ENCODE measurements around the gene AFP. TPM values are rescaled to one million over a fixed set of nuclear protein-coding genes. Genes with fewer than 3 reads are reported as not detected.
"Not testable (repeated sequence)": the region's sequence is repeated elsewhere in the genome, so short reads cannot be mapped to it uniquely, and the experiment has no call there.

The AFP gene
- 0.62 TPM in 1 of 2 replicates, not detected in the other for total RNA-seq (ENCODE audit: low replicate concordance)

DNA sequence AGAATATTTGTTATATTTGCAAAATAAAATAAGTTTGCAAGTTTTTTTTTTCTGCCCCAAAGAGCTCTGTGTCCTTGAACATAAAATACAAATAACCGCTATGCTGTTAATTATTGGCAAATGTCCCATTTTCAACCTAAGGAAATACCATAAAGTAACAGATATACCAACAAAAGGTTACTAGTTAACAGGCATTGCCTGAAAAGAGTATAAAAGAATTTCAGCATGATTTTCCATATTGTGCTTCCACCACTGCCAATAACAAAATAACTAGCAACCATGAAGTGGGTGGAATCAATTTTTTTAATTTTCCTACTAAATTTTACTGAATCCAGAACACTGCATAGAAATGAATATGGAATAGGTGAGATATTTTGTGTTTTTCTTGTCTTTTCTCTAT is at the start of gene AFP:
AFP (plus strand) TSS at position 238 of the 400 bp plus-strand sequence; CDS start at position 280, 42 bp downstream.
- H3K27me3 ChIP-seq: no peaks in the 10 kb centered on the region
- H3K9ac ChIP-seq: no peak within 1 kb of the TSS
- H3F3A ChIP-seq (ENCODE audit: low read depth): no peaks in the 10 kb centered on the region
- TF ChIP-seq EZH2phosphoT487 (IDR thresholded peaks at IDR 0.05) (no peak), CTCF (IDR thresholded peaks at IDR 0.05) (no peak)
- no peak within 1 kb of the TSS for H3K4me3 ChIP-seq
- H3K79me2 ChIP-seq (ENCODE audit: low read depth): no peaks in the 10 kb centered on the region
- no peaks in the 10 kb centered on the region for H4K20me1 ChIP-seq (ENCODE audit: low read depth)
- H3K4me2 ChIP-seq: no peak within 1 kb of the TSS
- no peak within 1 kb of the TSS for H3K27ac Mint-ChIP-seq
- no peak for DNase-seq (ENCODE audit: low spot score)
- H3K9me3 Mint-ChIP-seq: no peaks in the 10 kb centered on the region
- no peaks in the 10 kb centered on the region for H3K36me3 Mint-ChIP-seq
- no peak within 1 kb of the TSS for H3K27ac ChIP-seq
- H3K4me1 Mint-ChIP-seq: no peaks in the 10 kb centered on the region
- no peaks in the 10 kb centered on the region for H3K4me1 ChIP-seq
- no peaks in the 10 kb centered on the region for H3K36me3 ChIP-seq
- no peaks in the 10 kb centered on the region for H3K27me3 Mint-ChIP-seq (ENCODE audit: insufficient read depth, low read depth)
- H3K4me3 Mint-ChIP-seq: no peak within 1 kb of the TSS
- no peaks in the 10 kb centered on the region for H3K9me3 ChIP-seq (ENCODE audit: low read depth)
- H2AFZ ChIP-seq (replicated peaks): no peak within 1 kb of the TSS

GRCh38 chr4:73387552-73387951 is 48.5 kb upstream of the AFP start:
- no peak overlapping the region for H3K27ac Mint-ChIP-seq

DNA sequence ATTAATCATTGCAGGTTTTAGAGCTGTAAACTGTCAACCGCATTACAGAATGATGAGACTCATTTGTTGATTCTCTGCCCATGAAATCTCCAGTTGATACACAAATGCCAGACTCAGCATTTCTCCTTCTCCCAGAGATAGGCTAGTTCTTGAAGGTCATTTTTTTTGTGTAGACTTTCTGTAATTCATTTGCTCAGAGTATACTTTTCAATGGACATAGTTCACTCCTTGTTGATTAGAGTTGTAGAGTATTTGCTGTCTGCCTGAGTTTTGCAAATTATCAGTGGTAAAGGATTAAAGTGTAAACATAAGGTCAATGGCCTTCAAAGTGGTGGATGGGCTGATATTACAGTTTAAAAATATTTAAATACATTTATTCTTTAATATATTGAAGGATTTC is 47.1 kb upstream of the AFP start:
- H3K36me3 Mint-ChIP-seq: peaks cover 2% of the 10 kb centered on the region
- no peak for TF ChIP-seq CTCF (IDR thresholded peaks at IDR 0.05)
- TF ChIP-seq EZH2 (IDR thresholded peaks at IDR 0.05): no peak
- no peak for TF ChIP-seq EZH2phosphoT487 (IDR thresholded peaks at IDR 0.05)
- H3F3A ChIP-seq (ENCODE audit: low read depth): no peaks in the 10 kb centered on the region
- no peak overlapping the region for H2AFZ ChIP-seq (replicated peaks)
- H3K9me3 ChIP-seq (ENCODE audit: low read depth): no peaks in the 10 kb centered on the region
- no peak overlapping the region for H3K9ac ChIP-seq
- no peaks in the 10 kb centered on the region for H4K20me1 ChIP-seq (ENCODE audit: low read depth)
- H3K27ac Mint-ChIP-seq: no peak overlapping the region
- H3K4me3 Mint-ChIP-seq: no peak overlapping the region
- no peaks in the 10 kb centered on the region for H3K79me2 ChIP-seq (ENCODE audit: low read depth)
- no peak for DNase-seq (ENCODE audit: low spot score)
- no peak overlapping the region for H3K4me3 ChIP-seq
- no peak overlapping the region for H3K27ac ChIP-seq
- H3K27me3 Mint-ChIP-seq (ENCODE audit: insufficient read depth, low read depth): no peaks in the 10 kb centered on the region
- no peaks in the 10 kb centered on the region for H3K27me3 ChIP-seq
- H3K4me1 Mint-ChIP-seq: no peaks in the 10 kb centered on the region
- no peaks in the 10 kb centered on the region for H3K36me3 ChIP-seq
- no peak overlapping the region for H3K4me2 ChIP-seq
- no peaks in the 10 kb centered on the region for H3K9me3 Mint-ChIP-seq
- no peaks in the 10 kb centered on the region for H3K4me1 ChIP-seq

More at GRCh38 chr4:73387552-73387951, 48.5 kb upstream of the AFP start:
- no peak overlapping the region for H3K9ac ChIP-seq
- no peak overlapping the region for H3K4me2 ChIP-seq
- H3K9me3 ChIP-seq (ENCODE audit: low read depth): no peaks in the 10 kb centered on the region
- H3K27ac ChIP-seq: no peak overlapping the region
- Mint-ChIP-seq H3K4me1 (no peaks in the 10 kb centered on the region), H3K36me3 (peaks cover 2% of the 10 kb centered on the region), H3K27me3 (ENCODE audit: insufficient read depth, low read depth) (no peaks in the 10 kb centered on the region), H3K9me3 (no peaks in the 10 kb centered on the region), H3K4me3 (no peak overlapping the region)
- H2AFZ ChIP-seq (replicated peaks): no peak overlapping the region
- no peaks in the 10 kb centered on the region for H3K27me3 ChIP-seq
- TF ChIP-seq EZH2 (IDR thresholded peaks at IDR 0.05) (no peak), EZH2phosphoT487 (IDR thresholded peaks at IDR 0.05) (no peak), CTCF (IDR thresholded peaks at IDR 0.05) (no peak)
- no peak overlapping the region for H3K4me3 ChIP-seq
- no peaks in the 10 kb centered on the region for H3K36me3 ChIP-seq
- no peak for DNase-seq (ENCODE audit: low spot score)
- no peaks in the 10 kb centered on the region for H3F3A ChIP-seq (ENCODE audit: low read depth)
- no peaks in the 10 kb centered on the region for H4K20me1 ChIP-seq (ENCODE audit: low read depth)
- no peaks in the 10 kb centered on the region for H3K79me2 ChIP-seq (ENCODE audit: low read depth)
- H3K4me1 ChIP-seq: no peaks in the 10 kb centered on the region

DNA sequence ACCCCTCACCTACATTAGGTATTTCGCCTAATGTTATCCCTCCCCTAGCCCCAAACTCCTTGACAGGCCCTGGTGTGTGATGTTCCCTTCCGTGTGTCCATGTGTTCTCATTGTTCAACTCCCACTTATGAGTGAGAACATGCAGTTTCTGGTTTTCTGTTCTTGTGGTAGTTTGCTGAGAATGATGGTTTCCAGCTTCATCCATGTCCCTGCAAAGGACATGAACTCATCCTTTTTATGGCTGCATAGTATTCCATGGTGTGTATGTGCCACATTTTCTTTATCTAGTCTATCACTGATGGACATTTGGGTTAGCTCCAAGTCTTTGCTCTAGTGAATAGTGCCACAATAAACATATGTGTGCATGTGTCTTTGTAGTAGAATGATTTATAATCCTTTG is 46.4 kb upstream of the AFP start:
- not testable (repeated sequence) for H3F3A ChIP-seq (ENCODE audit: low read depth); H3K9me3 ChIP-seq (ENCODE audit: low read depth); H3K27ac ChIP-seq; H3K9ac ChIP-seq; H3K9me3 Mint-ChIP-seq; H3K4me1 Mint-ChIP-seq; H3K4me1 ChIP-seq; H3K27me3 Mint-ChIP-seq (ENCODE audit: insufficient read depth, low read depth); H4K20me1 ChIP-seq (ENCODE audit: low read depth); H3K4me3 Mint-ChIP-seq; H3K36me3 ChIP-seq; H3K4me3 ChIP-seq; H3K4me2 ChIP-seq; H3K27me3 ChIP-seq; H2AFZ ChIP-seq (replicated peaks); H3K79me2 ChIP-seq (ENCODE audit: low read depth); DNase-seq (ENCODE audit: low spot score); H3K36me3 Mint-ChIP-seq; H3K27ac Mint-ChIP-seq
